GM12892 (cell line): ENCODE results near the gene ITGAE.
"Not testable (repeated sequence)": the region's sequence is repeated elsewhere in the genome, so short reads cannot be mapped to it uniquely, and the experiment has no call there.

ENCODE experiments used
- DNase-seq: peaks from one replicate; pipeline ENCODE4 v3.0.0; 2011; ENCODE audit not compliant: insufficient read length
- FAIRE-seq: peaks from 2 replicates; lab custom pipeline; 2011; peaks lifted over from hg19 to GRCh38; lab: Jason Lieb, UNC
- POLR2A ChIP-seq: IDR thresholded peaks from 2 replicates; pipeline ENCODE4 v1.6.1; 2011; ENCODE audit warnings: low read depth, low read length, control low read depth
- POLR2AphosphoS5 ChIP-seq: IDR thresholded peaks from 2 replicates; pipeline ENCODE4 v1.6.1; 2011; ENCODE audit warnings: low read depth, low read length, control low read depth
- TAF1 ChIP-seq: IDR thresholded peaks from 2 replicates; pipeline ENCODE4 v1.6.1; 2011; ENCODE audit warnings: low read depth, mild to moderate bottlenecking, control low read depth, low read length, borderline replicate concordance

The ITGAE gene

DNA sequence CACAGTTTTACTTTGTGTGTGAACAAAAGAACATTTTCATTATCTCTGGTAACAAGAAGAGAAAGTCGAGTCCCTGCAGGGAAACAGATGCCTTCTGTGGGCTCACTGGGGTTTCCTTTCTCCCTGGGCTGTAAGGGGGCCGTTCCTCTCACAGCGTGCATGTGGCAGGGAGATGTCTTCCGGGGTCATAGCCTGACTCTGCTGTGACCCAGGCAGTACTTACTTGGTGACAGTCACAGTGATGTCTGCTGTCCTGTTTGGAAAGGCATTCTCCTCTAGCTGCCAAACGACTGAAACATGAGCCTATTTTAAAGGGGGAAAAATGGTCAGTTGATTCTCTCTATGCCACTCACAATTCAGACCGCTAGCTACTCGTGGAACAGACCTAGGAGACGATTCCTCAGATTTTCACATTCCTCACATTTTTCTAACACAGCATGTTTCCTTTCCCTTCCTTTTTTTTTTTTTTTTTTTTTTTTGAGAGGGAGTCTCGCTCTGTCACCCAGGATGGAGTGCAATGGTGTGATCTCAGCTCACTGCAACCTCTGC, 70.0 kb downstream of the ITGAE start:
- DNase-seq: no peak
- no peak for FAIRE-seq
- no peak for TF ChIP-seq POLR2A
- no peak for TF ChIP-seq TAF1
- no peak for TF ChIP-seq POLR2AphosphoS5

DNA sequence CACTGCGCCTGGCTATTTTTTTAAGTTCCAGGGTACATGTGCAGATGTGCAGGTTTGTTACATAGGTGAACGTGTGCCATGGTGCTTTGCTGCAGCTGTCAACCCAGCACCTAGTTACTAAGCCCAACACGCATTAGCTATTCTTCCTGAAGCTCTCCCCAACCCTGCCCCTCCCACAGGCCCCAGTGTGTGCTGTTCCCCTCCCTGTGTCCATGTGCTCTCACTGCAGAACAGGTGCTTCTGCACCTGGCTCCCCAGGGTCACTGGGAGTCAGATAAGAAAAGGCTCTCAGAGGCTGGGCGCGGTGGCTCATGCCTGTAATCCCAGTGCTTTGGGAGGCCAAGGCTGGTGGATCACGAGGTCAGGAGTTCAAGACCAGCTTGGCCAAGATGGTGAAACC, 71.1 kb downstream of the ITGAE start:
- TF ChIP-seq POLR2A (no peak), POLR2AphosphoS5 (no peak), TAF1 (no peak)
- no peak for DNase-seq
- no peak for FAIRE-seq

GRCh38 chr17:3728099-3728498, 72.9 kb downstream of the ITGAE start:
- not testable (repeated sequence) for DNase-seq, FAIRE-seq

GRCh38 chr17:3727041-3727440, 73.9 kb downstream of the ITGAE start:
- TF ChIP-seq POLR2A (no peak), TAF1 (no peak), POLR2AphosphoS5 (no peak)
- FAIRE-seq: no peak
- no peak for DNase-seq

DNA sequence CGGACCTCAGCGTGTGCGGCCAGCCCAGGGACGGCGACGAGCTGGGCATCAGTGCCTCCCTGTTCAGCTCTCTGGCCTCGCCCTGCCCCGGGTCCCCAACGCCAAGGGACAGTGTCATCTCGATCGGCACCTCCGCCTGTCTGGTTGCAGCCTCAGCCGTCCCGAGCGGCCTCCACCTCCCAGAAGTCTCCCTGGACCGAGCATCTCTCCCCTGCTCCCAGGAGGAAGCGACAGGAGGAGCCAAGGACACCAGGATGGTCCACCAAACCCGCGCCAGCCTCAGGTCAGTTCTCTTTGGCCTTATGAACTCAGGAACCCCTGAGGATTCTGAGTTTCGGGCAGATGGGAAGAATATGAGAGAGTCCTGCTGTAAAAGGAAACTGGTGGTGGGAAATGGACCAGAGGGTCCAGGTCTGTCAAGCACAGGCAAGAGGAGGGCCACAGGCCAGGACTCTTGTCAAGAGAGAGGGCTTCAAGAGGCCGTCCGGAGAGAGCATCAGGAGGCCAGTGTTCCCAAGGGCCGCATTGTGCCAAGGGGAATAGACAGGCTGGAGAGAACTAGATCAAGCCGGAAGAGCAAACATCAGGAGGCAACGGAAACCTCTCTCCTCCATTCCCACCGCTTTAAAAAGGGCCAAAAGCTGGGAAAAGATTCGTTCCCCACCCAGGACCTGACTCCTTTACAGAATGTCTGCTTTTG, 76.5 kb downstream of the ITGAE start:
- FAIRE-seq: no peak

GRCh38 chr17:3723556-3724377, 77.2 kb downstream of the ITGAE start, which contains the start of gene HASPIN:
Gene HASPIN, plus strand, starts transcription at chr17:3723903. Its CDS starts 33 bp downstream, at chr17:3723936.
- DNase-seq: peak; percentile 99
- peak; percentile 64; the same call in 1 of the 2 replicates for TF ChIP-seq POLR2AphosphoS5
- peak; percentile 80; the same call in 1 of the 2 replicates for TF ChIP-seq POLR2A
- TF ChIP-seq TAF1: peak; percentile 57; the same call in 1 of the 2 replicates
- FAIRE-seq: peak; percentile 97

More for the DNA sequence above, 76.5 kb downstream of the ITGAE start:
- TF ChIP-seq POLR2AphosphoS5 (no peak), TAF1 (no peak), POLR2A (no peak)
- no peak for DNase-seq

GRCh38 chr17:3723188-3723555, 77.8 kb downstream of the ITGAE start:
- FAIRE-seq: no peak
- no peak for DNase-seq
- TF ChIP-seq TAF1: no peak
- TF ChIP-seq POLR2AphosphoS5: no peak
- TF ChIP-seq POLR2A: no peak

GRCh38 chr17:3722716-3723115, 78.3 kb downstream of the ITGAE start:
- TF ChIP-seq POLR2AphosphoS5 (no peak), POLR2A (no peak), TAF1 (no peak)
- FAIRE-seq: no peak
- DNase-seq: no peak

- TF ChIP-seq POLR2A: no peak
- no peak for TF ChIP-seq TAF1
- TF ChIP-seq POLR2AphosphoS5: no peak
- DNase-seq: no peak
- FAIRE-seq: peak; percentile 46
Measured at GRCh38 chr17:3719265-3719664, 81.7 kb downstream of the ITGAE start.

GRCh38 chr17:3718201-3718600, 82.8 kb downstream of the ITGAE start:
- TF ChIP-seq POLR2A (no peak), TAF1 (no peak), POLR2AphosphoS5 (no peak)
- DNase-seq (no peak), FAIRE-seq (no peak)

DNA sequence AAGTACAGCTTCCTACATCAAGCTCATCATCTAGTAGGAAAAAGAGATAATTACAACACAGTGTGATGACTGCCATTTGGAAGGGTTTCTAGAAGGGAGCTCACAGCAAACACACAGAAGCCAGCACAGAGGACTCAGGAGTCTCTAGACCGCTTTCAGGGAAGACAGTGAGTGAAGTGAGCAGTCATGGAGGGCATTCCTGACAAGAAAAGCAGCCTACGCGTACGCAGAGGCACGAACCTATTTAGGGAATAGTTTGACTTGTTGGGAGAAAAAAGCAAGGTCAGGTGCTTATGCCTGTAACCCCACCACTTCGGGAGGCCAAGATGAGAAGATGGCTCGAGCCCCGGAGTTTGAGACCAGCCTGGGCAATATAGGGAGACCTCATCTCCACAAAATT, 85.7 kb downstream of the ITGAE start:
- DNase-seq: no peak
- FAIRE-seq: no peak
- TF ChIP-seq POLR2A (no peak), POLR2AphosphoS5 (no peak), TAF1 (no peak)
